NCI-H446 (cell line): ENCODE measurements around the gene SYNE2.
A peak's percentile ranks its signal among the peaks of the same experiment; 100 is the strongest.
"Not testable (repeated sequence)": the region's sequence is repeated elsewhere in the genome, so short reads cannot be mapped to it uniquely, and the experiment has no call there.

Experiments used
- DNase-seq, 2 experiments: peaks; one replicate each; lab custom pipeline; 2025; lab: John Stamatoyannopoulos, UW

Gene SYNE2, protein sequence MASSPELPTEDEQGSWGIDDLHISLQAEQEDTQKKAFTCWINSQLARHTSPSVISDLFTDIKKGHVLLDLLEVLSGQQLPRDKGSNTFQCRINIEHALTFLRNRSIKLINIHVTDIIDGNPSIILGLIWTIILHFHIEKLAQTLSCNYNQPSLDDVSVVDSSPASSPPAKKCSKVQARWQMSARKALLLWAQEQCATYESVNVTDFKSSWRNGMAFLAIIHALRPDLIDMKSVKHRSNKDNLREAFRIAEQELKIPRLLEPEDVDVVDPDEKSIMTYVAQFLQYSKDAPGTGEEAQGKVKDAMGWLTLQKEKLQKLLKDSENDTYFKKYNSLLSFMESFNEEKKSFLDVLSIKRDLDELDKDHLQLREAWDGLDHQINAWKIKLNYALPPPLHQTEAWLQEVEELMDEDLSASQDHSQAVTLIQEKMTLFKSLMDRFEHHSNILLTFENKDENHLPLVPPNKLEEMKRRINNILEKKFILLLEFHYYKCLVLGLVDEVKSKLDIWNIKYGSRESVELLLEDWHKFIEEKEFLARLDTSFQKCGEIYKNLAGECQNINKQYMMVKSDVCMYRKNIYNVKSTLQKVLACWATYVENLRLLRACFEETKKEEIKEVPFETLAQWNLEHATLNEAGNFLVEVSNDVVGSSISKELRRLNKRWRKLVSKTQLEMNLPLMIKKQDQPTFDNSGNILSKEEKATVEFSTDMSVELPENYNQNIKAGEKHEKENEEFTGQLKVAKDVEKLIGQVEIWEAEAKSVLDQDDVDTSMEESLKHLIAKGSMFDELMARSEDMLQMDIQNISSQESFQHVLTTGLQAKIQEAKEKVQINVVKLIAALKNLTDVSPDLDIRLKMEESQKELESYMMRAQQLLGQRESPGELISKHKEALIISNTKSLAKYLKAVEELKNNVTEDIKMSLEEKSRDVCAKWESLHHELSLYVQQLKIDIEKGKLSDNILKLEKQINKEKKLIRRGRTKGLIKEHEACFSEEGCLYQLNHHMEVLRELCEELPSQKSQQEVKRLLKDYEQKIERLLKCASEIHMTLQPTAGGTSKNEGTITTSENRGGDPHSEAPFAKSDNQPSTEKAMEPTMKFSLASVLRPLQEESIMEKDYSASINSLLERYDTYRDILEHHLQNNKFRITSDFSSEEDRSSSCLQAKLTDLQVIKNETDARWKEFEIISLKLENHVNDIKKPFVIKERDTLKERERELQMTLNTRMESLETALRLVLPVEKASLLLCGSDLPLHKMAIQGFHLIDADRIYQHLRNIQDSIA (N-terminal part only)

DNA sequence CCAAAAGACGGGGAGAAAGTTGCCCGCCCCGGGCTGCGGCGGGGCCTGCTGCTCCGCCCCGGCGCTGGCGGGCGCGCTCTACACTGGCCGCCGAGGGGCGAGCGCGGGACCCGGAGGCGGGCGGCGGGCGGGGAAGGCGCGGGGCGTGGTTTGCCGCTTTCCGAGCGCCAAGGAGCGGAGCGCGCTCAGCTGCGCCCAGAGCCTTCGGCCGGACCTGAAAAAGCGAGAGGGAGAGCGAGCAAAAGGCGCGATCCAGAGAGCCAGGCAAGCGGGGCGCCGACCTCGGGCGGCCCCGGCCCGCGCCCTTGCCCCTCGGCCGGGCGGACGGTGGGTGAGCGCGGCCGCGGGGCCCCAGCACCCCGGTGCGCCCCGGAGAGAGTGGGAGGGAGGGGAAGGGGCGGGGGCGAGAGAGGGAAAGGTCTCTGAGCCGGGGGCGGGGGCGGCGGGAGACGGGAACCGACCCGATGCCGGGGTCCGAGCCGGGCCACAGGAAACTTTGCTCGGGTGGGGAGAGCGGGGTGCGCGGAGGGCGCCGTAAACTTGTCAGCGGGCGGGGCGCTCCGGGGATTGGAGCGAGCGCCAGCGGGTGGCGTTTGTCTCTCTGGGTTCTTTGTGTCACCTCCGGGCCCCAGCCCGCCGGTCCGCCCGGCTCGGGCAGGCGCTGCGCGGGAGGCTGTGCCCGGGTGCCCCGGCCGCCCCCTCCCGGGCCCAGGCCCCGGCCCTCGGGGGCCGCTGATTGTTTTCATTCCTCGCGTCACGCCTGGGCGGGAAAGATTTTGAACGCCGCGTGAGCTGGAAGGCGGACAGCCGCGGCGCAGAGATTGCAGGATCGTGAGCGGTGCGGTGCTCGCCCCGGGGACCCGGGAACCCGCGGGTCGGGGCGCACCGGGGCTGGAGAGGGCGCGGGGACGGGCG, at the start of gene SYNE2:
Gene SYNE2, plus strand, starts transcription at position 188 of the 915 bp plus-strand sequence. CDS start 56,145 bp downstream, outside the sequence.
- DNase-seq: peak; percentile 29 to 87

DNA sequence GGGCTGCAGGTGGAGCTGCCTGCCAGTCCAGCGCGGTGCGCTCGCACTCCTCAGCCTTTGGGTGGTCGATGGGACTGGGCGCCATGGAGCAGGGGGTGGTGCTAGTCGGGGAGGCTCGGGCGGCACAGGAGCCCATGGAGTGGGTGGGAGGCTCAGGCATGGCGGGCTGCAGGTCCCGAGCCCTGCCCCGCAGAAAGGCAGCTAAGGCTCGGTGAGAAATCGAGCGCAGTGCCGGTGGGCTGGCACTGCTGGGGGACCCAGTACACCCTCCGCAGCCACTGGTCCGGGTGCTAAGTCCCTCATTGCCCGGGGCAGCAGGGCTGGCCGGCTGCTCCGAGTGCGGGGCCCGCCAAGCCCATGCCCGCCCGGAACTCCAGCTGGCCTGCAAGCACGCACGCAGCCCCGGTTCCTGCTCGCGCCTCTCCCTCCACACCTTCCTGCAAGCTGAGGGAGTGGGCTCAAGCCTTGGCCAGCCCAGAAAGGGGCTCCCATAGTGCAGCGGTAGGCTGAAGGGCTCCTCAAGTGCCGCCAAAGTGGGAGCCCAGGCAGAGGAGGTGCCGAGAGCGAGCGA, 49.5 kb upstream of the SYNE2 start:
- DNase-seq: not testable (repeated sequence)

GRCh38 chr14:63806064-63806463, 46.7 kb upstream of the SYNE2 start:
- DNase-seq: not testable (repeated sequence)

DNA sequence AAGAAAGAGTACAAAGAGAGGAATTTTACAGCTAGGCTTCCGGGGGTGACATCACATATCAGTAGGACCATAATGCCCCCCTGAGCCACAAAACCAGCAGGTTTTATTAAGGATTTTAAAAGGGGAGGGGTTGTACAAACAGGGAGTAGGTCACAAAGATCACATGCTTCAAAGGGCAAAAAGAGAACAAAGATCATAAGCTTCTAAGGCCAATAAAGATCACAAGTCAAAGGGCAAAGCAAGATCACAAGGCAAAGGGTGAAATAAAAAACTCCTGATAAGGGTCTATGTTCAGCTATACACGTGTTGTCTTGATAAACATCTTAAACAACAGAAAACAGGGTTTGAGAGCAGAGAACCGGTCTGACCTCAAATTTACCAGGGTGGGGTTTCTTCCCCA, 41.1 kb upstream of the SYNE2 start:
- not testable (repeated sequence) for DNase-seq

GRCh38 chr14:63833728-63834127, 19.1 kb upstream of the SYNE2 start:
- DNase-seq: no peak

GRCh38 chr14:63840981-63841380, 11.8 kb upstream of the SYNE2 start:
- no peak for DNase-seq

GRCh38 chr14:63843796-63844195, 9.0 kb upstream of the SYNE2 start:
- no peak for DNase-seq

GRCh38 chr14:63848890-63849289, 3.9 kb upstream of the SYNE2 start:
- no peak for DNase-seq

DNA sequence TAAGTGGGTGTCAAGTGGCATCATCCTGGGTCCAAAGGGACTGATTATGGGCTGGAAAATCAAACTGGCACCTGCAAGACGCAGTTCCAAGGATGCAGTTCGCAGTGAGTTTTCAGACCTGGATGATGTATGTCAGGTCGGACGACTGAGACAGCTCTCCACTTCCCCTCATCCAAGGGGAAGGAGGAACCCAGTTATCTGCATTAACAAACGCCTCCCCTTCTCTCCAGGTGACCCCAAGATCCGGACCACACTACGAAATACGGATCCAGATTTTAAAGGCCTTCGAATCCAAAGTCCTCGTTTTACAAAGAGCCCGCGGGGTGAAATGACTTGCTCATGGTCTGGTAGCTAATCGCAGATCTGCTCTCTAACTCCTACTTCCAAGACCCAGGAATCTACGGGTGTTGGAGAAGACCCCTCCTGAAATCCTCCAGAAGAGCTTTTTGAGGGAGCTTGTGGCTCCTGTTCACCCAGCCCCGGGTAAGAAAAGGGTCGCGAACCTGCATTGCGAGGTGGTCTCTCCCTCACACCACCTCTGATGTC, 460 bp upstream of the SYNE2 start:
- DNase-seq: no peak

DNA sequence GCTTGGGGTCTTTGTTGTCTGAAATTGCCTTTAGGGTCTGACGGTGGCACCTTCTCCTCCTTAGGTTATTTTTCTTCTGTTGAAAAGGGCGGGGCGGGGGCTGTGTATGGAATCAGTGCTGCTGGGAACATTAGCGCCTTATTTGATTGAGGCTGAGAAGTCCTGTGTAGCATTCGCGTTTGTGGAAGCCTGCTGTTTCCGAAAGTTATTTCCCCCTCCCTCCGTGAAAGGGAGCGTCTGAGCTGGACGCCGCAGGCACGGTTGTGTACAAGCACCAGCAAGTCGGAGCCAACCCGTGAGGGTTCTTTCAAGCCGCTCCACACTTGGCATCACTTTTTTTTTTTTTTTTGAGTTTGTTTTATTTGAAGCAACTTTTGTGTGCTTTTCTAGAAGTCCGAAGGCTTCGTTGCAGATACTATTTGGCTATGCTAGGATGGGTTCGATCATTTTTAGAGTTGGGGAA, 1.1 kb downstream of the SYNE2 start:
- DNase-seq: peak in 1 of 2 experiments; percentile 60

GRCh38 chr14:63854330-63854729, 1.5 kb downstream of the SYNE2 start:
- DNase-seq: no peak

- DNase-seq: no peak
Observed at GRCh38 chr14:63855281-63855680, 2.5 kb downstream of the SYNE2 start.

- peak in 1 of 2 experiments; percentile 18 for DNase-seq
Observed at GRCh38 chr14:63857466-63858030, 4.7 kb downstream of the SYNE2 start.

DNA sequence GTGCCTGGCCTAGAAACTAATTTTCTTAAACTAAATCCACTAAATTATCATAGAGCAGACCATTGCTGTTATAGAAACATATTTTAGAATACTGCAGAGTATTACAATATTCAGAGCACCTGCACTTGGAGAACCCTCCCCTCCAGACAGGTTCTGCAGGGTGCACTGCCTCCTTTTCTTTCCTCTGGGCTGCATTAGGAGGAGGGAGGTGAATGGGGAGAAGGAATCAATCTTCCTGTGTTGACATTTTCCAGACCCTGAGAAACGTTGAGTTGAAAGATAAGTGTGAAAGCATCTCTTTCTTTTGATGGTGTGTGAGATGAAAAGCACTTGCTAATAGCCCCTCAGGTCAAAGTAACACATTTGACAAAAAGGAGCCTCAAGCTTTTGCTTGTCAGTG, 7.3 kb downstream of the SYNE2 start:
- no peak for DNase-seq

DNA sequence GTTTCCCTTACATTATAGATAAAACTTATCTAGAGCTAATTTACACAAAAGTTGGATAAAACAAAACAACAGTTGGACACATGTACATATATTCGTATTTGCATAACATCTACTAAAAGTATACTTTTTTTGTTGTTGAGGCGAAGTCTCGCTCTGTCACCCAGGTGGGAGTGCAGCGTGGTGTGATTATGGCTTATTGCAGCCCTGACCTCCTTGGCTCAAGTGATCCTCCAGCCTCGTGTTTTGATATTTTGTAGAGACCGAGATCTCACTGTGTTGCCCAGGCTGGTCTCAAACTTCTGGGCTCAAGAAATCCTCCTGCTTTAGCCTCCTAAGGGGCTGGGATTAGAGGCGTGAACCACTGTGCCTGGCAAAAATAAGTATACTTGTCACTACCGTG, 9.4 kb downstream of the SYNE2 start:
- DNase-seq: no peak

- no peak for DNase-seq
Observed at GRCh38 chr14:63863004-63863403, 10.2 kb downstream of the SYNE2 start.

- DNase-seq: not testable (repeated sequence)
Observed at GRCh38 chr14:63864775-63865174, 12.0 kb downstream of the SYNE2 start.

GRCh38 chr14:63867933-63868921, 15.4 kb downstream of the SYNE2 start:
- DNase-seq: no peak
